Measurements from ENCODE around the gene NPNT.

NPNT gene

DNA sequence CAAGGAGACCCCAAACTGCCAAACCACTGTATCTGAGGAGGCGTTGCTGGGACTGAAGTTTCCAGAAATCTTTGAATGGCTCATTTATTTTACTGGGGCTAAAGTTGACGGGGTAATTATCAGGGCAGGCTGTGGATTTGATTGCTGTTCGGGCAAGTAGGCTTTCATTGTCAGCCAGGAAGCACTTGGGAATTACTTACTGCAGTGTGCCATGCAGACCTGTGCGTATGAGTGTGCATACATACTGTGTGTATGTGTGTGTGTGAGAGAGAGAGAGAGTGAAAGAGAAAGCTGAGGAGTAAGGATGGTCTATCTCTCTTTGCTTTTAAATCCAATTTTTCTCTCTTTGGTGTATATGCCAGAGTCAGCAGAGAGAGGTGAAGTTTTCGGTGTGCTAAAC, 122.7 kb downstream of the NPNT start:
- ChIA-PET POLR2A (no interaction called here), CTCF (no interaction called here)
- TF ChIP-seq L3MBTL2 (conservative IDR thresholded peaks at IDR 0.05): no peak
- no peak for TF ChIP-seq FOXK2 (IDR thresholded peaks at IDR 0.05)
- no peak for TF ChIP-seq TARDBP (IDR thresholded peaks at IDR 0.05)
- TF ChIP-seq SUZ12 (IDR thresholded peaks at IDR 0.05): no peak
- no peak for TF ChIP-seq BHLHE40 (IDR thresholded peaks at IDR 0.05; ENCODE audit: borderline replicate concordance)
- TF ChIP-seq ZNF384 (IDR thresholded peaks at IDR 0.05): no peak
- TF ChIP-seq LEF1 (IDR thresholded peaks at IDR 0.05; ENCODE audit: borderline replicate concordance): no peak
- TF ChIP-seq, protein P1, sequence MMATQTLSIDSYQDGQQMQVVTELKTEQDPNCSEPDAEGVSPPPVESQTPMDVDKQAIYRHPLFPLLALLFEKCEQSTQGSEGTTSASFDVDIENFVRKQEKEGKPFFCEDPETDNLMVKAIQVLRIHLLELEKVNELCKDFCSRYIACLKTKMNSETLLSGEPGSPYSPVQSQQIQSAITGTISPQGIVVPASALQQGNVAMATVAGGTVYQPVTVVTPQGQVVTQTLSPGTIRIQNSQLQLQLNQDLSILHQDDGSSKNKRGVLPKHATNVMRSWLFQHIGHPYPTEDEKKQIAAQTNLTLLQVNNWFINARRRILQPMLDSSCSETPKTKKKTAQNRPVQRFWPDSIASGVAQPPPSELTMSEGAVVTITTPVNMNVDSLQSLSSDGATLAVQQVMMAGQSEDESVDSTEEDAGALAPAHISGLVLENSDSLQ (IDR thresholded peaks at IDR 0.05): no peak
- no peak for TF ChIP-seq FOXA1 (IDR thresholded peaks at IDR 0.05)
- TF ChIP-seq FOXM1 (IDR thresholded peaks at IDR 0.05; ENCODE audit: borderline replicate concordance): no peak
- no peak for TF ChIP-seq ELF4 (IDR thresholded peaks at IDR 0.05)
- DNase-seq (ENCODE audit: extremely low spot score): no peak

DNA sequence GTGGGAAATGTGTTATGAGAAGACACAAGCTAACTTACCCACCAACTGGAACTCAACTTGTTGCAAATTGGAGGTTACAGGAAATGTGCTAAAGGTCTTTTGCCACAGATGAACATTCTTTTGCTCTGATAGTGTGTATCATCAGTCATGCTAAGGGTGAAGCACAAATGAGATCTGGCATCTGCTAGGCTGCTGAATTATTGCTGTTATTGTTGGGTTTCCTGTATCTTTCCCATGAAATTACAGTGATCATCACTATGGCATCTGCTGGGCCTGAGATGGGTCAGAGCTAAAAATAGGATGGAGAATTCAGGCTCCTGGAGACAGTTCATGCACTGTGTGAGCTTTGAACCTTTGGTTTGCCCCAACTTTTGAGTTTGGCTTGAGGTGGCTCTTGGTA, 124.5 kb downstream of the NPNT start:
- ChIA-PET POLR2A (no interaction called here), CTCF (no interaction called here)
- no peak for DNase-seq (ENCODE audit: extremely low spot score)
- no peak for TF ChIP-seq ZNF384 (IDR thresholded peaks at IDR 0.05)
- TF ChIP-seq SP1 (IDR thresholded peaks at IDR 0.05): no peak
- no peak for TF ChIP-seq BHLHE40 (IDR thresholded peaks at IDR 0.05; ENCODE audit: borderline replicate concordance)
- TF ChIP-seq ARNT (IDR thresholded peaks at IDR 0.05): no peak
- no peak for TF ChIP-seq SUZ12 (IDR thresholded peaks at IDR 0.05)
- no peak for TF ChIP-seq TARDBP (IDR thresholded peaks at IDR 0.05)
- no peak for TF ChIP-seq HDGF (IDR thresholded peaks at IDR 0.05; ENCODE audit: borderline replicate concordance)
- TF ChIP-seq CTBP1 (IDR thresholded peaks at IDR 0.05; ENCODE audit: borderline replicate concordance): no peak
- no peak for TF ChIP-seq FOXM1 (IDR thresholded peaks at IDR 0.05; ENCODE audit: borderline replicate concordance)
- TF ChIP-seq NFRKB (IDR thresholded peaks at IDR 0.05): no peak
- TF ChIP-seq ELF4 (IDR thresholded peaks at IDR 0.05): no peak
- TF ChIP-seq FOXA1 (IDR thresholded peaks at IDR 0.05): no peak
- no peak for TF ChIP-seq L3MBTL2 (conservative IDR thresholded peaks at IDR 0.05)
- TF ChIP-seq, protein P1 (IDR thresholded peaks at IDR 0.05): no peak
